Erythroblast (primary cell): ENCODE data around the gene CCL15.
"Not testable (repeated sequence)": the region's sequence is repeated elsewhere in the genome, so short reads cannot be mapped to it uniquely, and the experiment has no call there.

Source experiments
- DNase-seq, 2 experiments: peaks; one replicate each; lab custom pipeline; 2025; lab: John Stamatoyannopoulos, UW
- GATA1 ChIP-seq: IDR thresholded peaks from 2 replicates; pipeline ENCODE4 v1.6.1; 2011; ENCODE audit warnings: low read depth, mild to moderate bottlenecking, control low read depth, low read length, moderate library complexity
- POLR2A ChIP-seq: IDR thresholded peaks from 2 replicates; pipeline ENCODE4 v1.6.1; 2011; ENCODE audit warnings: mild to moderate bottlenecking, low read length

CCL15 gene

DNA sequence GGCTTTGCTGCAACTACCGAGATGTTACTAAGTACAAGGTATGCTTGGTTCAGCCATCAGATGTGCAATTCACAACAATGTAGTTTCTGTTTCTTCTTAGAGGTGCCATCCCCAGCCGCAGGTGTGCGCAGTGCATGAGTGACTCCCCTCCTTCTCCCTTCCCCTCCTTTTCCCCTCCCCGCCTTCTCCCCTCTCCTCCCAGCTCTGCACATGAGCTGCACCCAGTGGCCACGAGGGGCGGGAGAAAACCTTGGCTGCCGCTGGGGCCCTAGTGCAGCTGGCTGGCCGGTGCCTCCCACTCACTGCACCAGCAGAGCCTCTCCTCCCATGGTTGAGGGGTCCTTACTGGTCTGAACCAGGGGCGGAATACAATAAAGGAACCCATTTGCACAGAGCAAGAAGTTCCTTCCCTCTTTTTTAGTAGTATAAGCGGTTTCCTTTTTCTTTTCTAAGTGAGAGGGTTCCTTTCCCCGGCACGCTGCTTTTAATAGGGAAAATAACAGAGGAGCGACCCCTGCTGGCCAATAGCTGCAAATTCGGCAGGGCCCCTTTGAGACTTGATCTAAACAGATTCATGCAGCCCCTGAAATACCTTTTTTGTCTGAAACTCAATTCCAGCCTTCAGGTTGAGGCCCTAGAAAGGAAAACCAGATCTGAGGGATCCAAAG is 7.8 kb upstream of the CCL15 start:
- DNase-seq = peak in 1 of 2 experiments; percentile 16

DNA sequence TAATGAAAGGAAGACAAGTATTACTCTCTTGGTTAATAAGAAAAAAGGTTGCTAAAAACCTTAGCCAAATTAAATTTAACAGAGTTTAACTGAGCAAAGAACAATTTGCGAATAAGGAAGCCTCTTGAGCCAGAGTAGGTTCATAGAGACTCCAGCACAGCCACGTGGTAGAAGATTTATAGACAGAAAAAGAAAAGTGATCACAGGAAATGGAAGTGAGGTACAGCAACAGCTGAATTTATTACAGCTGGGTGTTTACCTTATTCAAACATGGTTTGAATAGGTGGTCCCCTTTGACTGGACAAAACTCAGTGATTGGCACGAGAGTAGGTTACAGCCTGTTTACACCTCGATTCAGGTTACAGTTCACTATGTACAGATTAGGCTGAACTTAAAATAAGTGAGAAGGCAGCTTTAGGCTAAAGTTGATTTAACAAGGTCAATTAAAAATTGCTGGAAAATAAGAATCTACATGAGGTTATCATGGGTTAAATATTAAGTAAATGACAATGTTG is 3.3 kb upstream of the CCL15 start:
- TF ChIP-seq POLR2A (no peak), GATA1 (no peak)
- DNase-seq = no peak

More for the DNA sequence above, 7.8 kb upstream of the CCL15 start:
- no peak for TF ChIP-seq POLR2A
- TF ChIP-seq GATA1 = no peak

DNA sequence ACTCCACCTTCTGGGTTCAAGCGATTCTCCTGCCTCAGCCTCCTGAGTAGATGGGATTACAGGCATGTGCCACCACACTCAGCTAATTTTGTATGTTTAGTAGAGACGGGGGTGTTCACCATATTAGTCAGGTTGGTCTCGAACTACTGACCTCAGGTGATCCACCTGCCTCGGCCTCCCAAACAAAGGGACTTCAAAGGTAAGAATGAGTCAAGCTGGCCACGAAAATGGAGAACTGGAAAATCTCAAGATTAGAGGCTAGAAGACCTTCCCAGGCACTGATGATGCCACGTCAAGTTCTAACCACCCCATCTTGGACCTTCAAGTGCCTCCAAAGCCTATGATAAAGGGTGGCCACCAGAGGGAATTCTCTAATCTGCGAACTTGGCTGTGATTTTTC is 1.3 kb upstream of the CCL15 start:
- TF ChIP-seq POLR2A (no peak), GATA1 (no peak)
- DNase-seq = no peak

DNA sequence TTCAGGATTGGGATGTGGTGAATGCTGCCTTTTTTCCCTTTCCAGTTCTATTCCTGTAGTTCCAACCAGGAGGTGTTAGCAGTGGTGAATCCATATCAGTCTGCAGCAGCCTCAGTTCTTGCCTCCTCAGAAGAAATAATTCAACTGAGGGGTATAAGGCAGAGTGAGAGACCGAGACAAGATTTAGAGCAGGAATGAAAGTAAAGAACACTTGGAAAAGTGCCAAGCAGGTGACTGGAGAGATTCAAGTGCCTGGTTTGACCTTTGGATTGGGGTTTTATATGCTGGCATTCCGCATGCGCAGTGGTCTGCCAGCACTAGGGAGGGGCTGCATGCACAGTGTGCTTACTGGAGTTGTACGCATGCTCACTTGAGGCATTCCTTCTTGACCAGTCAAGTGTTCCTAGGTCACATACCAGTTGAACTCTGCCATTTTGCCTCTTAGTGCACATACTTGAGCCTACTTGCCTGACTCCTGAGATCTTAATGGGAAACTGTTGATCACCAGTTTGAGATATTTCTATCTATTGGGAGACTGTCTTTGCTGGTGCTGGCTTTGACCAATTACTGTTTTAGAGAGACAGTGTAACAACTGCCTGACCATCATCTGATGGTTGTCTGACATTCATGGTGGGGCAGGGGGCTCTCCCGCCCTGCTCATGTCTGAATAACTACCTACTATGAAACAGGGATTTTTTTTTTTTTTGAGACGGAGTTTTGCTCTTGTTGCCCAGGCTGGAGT is 680 bp upstream of the CCL15 start:
- DNase-seq = no peak
- TF ChIP-seq GATA1 = no peak
- TF ChIP-seq POLR2A = no peak

DNA sequence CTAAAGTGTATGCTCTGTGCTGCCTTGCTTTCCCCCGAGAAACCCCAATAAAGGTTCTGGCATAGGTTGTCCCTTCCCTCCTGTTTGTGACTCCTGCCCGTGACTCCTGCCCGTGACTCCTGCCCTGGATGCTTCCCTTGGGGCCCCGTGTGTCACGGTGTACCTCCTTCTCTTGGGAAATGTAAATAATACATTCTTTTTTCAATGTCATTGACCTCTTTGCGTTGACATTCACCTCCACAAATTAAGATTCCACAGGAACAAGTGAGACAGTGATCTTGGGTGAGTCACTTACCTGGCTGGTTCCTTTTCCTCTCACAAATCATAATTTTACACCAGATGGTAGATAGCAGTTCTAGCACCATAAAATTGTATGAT is 632 bp downstream of the CCL15 start:
- no peak for DNase-seq
- TF ChIP-seq GATA1 (no peak), POLR2A (no peak)

DNA sequence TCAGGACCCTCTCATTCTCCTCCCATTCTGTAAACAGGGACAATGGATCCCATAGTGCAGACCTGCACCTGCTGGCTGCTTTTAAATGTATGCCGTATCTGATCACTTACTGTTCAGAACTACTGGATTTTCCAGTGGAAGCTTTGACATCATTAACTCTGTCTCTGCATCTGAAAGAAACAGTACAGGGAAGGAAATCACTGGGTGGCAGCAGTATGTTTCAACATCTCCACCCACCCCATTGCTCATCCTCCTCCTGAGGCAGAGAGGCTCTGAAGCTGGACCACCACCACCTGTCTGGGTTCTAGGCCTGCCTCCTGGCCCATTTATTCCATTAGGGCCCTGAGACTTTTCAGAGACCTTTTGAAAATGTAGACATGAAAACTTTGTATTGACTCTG is 2.6 kb downstream of the CCL15 start:
- TF ChIP-seq POLR2A = no peak
- TF ChIP-seq GATA1 = no peak
- DNase-seq = no peak

DNA sequence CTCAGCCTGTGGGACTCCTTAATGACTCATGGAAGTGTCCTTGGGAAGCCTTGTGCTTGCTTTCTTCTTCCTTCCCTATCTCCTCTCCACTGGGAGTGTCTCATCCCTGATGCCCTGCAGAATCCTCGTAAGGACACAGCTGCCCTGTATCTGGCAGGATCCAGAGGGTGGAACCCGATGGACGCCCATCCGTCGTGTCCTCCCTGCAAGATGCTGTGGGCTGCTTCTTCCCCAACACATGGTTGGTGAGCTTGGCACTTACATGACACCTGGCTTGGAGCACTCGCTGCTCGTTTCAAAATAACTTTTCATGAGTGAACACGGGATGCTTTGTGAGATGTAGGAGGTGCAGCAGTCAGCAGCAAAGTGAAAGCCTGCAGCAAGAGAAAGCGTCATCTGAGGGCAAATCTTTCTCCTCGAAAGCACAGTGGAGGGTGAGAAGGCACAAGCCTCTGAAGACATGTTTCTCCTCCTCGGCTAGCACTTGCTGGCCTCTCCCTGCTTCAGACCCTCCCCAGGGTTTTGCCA is 3.3 kb downstream of the CCL15 start:
- DNase-seq = no peak
- TF ChIP-seq GATA1 (no peak), POLR2A (no peak)

DNA sequence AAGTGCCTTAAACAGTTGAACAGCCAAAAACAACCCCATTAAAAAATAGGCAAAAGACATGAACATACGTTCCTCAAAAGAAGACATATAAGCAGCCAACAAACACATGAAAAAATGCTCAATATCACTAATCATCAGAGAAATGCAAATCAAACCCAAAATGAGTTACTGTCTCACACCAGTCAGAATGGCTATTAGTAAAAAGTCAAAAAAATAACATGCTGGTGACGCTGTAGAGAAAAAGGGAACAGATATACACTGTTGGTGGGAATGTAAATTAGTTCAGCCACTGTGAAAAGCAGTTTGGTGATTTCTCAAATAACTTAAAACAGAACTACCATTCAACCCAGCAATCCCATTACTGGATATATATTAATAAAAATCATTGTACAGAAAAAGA is 6.0 kb downstream of the CCL15 start:
- DNase-seq = not testable (repeated sequence)

DNA sequence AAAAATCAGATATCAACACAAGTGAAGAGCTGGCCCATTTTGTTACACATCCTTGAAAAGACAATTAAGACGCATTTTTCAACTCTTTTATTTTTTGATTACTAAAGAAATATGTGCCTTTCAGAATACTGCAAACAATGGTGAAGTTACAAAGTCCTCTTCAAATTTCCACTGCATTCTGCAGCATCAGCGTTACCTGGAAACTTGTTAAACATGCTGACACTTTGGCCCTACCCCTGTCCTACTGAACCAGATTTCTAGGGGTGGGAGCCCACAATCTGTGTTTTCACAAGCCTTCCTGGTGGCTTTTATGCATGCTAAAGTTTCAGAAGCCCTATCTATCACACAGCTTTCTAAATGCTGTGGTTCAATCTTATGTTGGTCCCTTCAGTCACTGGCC is 10.3 kb downstream of the CCL15 start:
- no peak for DNase-seq
- no peak for TF ChIP-seq GATA1
- no peak for TF ChIP-seq POLR2A

DNA sequence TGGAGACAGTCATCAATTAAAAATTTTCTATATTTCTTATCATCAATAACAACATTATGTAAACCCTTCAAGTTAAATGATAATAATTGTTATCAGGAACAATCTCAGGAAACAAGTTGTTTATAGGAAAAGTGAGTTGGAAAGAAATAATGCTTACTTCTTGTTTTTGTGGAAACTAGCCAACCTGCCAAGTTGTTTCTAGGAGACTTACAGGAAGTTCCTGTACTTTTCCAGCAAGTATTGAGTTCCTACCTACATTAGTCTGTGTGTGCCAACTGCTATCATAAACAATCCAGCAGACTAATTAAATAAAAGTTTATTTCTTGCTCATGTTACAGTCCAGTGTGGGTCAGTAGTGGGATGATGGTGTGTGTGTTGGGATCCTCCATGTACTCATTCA is 13.2 kb downstream of the CCL15 start:
- no peak for DNase-seq
- TF ChIP-seq GATA1 = no peak
- TF ChIP-seq POLR2A = no peak

DNA sequence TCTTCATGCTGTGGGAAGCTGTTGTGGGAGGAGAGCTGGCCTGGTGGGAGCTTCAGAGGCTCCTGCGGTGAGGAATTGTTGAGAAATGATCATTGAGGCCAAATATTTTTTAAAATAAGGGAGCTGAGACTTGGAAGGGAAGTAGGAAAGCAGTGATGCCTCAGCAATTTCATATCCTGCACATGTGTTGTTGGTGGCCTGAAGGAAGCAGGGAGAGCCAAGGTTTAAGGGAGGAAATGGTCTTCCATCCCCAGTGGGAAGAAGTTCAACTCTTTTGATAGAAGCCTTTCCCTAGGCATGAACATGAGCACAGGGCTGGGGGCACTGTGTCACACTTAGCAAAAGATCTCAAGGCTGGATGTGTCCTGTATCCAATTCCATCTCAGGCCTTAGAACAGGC is 14.7 kb downstream of the CCL15 start, which contains the start of gene CCL14:
Gene CCL14 (minus strand): TSS at position 87 of the 400 bp plus-strand sequence. CDS start 80 bp downstream, at position 7.
- TF ChIP-seq POLR2A (no peak), GATA1 (no peak)
- no peak for DNase-seq

DNA sequence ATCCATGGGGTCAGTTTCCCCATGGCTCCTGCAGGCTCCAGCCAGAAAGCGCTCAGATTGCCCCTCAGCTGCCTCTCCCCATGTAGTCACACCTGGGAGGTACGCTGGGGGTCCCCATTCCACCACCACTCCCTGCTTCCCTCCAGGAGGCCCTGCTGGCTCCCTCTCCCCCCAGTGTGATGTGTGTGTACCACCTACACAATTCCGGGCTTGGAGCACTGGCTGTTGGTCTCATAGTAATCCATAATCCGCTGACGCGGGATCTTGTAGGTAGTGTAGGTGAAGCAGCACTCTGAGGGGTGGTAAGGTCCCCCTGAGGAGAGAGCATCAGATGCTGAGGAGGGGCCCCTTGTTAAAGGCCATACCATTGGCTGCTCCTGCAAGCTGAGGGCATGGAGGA is 17.2 kb downstream of the CCL15 start:
- no peak for DNase-seq
- TF ChIP-seq POLR2A (no peak), GATA1 (no peak)

DNA sequence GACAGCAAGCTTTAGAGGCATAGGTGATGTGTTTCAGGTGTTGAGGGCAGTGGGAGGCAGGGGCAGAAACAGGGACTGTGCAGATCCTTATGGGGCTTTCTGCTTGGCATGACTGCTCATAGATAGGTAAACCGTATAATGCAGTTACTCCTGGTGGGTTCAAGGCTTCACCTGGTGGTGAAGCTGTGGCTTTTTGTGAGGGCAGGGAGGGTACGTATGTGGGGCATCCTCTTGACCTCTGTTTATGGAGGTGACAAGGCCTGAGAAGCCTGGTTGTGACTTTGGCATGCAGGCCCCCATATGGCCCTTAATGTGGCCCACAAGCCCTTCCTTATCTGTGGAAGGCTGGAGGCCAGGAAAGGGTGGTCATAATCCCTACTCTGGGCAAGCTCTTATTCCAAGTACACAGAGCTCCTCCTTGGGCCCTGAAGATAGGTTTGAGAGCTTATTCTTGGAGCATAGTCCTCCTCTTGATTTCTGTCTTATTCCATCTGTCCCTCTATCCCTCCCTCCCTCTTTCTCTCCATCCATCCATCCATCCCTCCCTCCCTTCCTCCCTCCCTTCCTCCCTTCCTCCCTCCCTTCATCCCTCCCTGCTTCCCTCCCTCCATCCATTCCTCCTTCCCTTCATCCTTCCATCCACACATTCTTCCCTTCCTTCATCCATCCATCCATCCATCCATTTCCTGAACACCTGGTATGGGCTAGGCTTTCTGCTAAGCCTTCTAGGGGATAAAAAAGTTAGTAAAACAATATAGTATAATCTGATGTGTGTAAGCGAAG is 18.8 kb downstream of the CCL15 start:
- TF ChIP-seq POLR2A = no peak
- TF ChIP-seq GATA1 = no peak

DNA sequence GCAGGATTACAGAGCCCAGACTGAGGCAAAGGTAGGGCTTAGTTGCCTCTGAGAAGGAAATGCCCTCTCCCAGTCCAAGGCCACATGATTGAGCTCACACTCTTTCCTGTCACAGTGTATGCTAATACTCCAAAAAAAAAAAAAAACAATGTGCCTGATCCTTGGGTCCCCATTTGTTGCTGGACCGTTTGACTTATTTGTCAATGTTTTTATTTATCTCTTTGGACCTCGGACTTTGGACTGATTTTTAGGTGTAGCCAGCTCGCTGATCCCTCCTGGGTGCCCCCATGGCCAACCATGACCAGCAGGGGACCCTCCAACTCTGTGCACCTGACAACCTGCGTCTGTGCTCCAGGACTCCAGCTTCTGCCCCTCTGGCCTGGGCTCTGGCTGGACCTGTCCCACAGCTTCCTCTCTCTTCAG is 19.4 kb downstream of the CCL15 start:
- peak in 1 of 2 experiments; percentile 5 for DNase-seq

More for the DNA sequence above, 18.8 kb downstream of the CCL15 start:
- DNase-seq = no peak

More for the DNA sequence above, 19.4 kb downstream of the CCL15 start:
- no peak for TF ChIP-seq GATA1
- no peak for TF ChIP-seq POLR2A
